Left ventricle myocardium inferior (tissue), 1 donor: Measurements from ENCODE around the gene MAML2. TPM values are rescaled to one million over a fixed set of nuclear protein-coding genes. Genes with fewer than 3 reads are reported as not detected.

ENCODE experiments used
- DNase-seq: peaks from one replicate; pipeline ENCODE4 v3.0.0-alpha.2; 2020
- H3K27ac ChIP-seq: fragments of 200-600 bp; replicated peaks from 2 replicates; pipeline ENCODE4 v1.8.0; 2021
- H3K27me3 ChIP-seq: fragments of 200-600 bp; 2 replicates; pipeline ENCODE4 v1.8.0; 2021; ENCODE audit warnings: low read depth
- H3K36me3 ChIP-seq: fragments of 200-600 bp; 2 replicates; pipeline ENCODE4 v1.8.0; 2021
- H3K4me1 ChIP-seq: fragments of 200-600 bp; 2 replicates; pipeline ENCODE4 v1.8.0; 2021
- H3K4me3 ChIP-seq: fragments of 200-600 bp; 2 replicates; pipeline ENCODE4 v1.8.0; 2021; ENCODE audit warnings: mild to moderate bottlenecking, moderate library complexity
- H3K9me3 ChIP-seq: fragments of 200-600 bp; replicated peaks from 2 replicates; pipeline ENCODE4 v1.8.0; 2021
- CTCF ChIP-seq: fragments of 200-600 bp; IDR thresholded peaks from 2 replicates; pipeline ENCODE4 v1.8.0; 2021; ENCODE audit warnings: antibody characterized with exemption, mild to moderate bottlenecking, borderline replicate concordance
- intact Hi-C: fragments of 100-400 bp; cut with micrococcal nuclease; formaldehyde crosslinking; loops from one replicate; pipeline ENCODE4 v1.11.0; 2022
- total RNA-seq: library from RNA; stranded (reverse); fragmentation: NEBNext Ultra II Directional; extraction: Animal tissue kit (Norgen Biotek cat#: 25700); gene quantifications from one replicate; pipeline ENCODE4 v1.2.1, GENCODE V29; 2021
- donor health status: DM: no; HTN: yes; CAD: no; lungs with severe emphysema.

Gene MAML2
- total RNA-seq, 1 donor from 2014 or later, result 4.5 TPM

GRCh38 chr11:96019810-96020747 is 322.9 kb downstream of the MAML2 start:
- H3K27me3 ChIP-seq, result no peaks in the 10 kb centered on the region
- intact Hi-C loops, result no loop called here
- no peak overlapping the region for H3K27ac ChIP-seq
- TF ChIP-seq CTCF, result no peak
- no peak overlapping the region for H3K4me3 ChIP-seq
- no peaks in the 10 kb centered on the region for H3K9me3 ChIP-seq
- DNase-seq, result no peak
- no peaks in the 10 kb centered on the region for H3K4me1 ChIP-seq
- no peaks in the 10 kb centered on the region for H3K36me3 ChIP-seq

- Histone ChIP-seq H3K27me3 (no peaks in the 10 kb centered on the region), H3K4me3 (no peak overlapping the region), H3K4me1 (no peaks in the 10 kb centered on the region), H3K36me3 (no peaks in the 10 kb centered on the region), H3K27ac (no peak overlapping the region), H3K9me3 (no peaks in the 10 kb centered on the region)
- DNase-seq, result no peak
- intact Hi-C loops, result no loop called here
- TF ChIP-seq CTCF, result no peak
Observed at GRCh38 chr11:96019281-96019680, 323.7 kb downstream of the MAML2 start.

- H3K27ac ChIP-seq, result no peak overlapping the region
- no peaks in the 10 kb centered on the region for H3K9me3 ChIP-seq
- no peak overlapping the region for H3K4me3 ChIP-seq
- no peak for DNase-seq
- no peaks in the 10 kb centered on the region for H3K36me3 ChIP-seq
- intact Hi-C loops, result no loop called here
- no peak for TF ChIP-seq CTCF
- no peaks in the 10 kb centered on the region for H3K27me3 ChIP-seq
- H3K4me1 ChIP-seq, result peaks cover 3% of the 10 kb centered on the region
Observed at GRCh38 chr11:96017856-96018255, 325.1 kb downstream of the MAML2 start.

GRCh38 chr11:96016978-96017502 is 326.0 kb downstream of the MAML2 start:
- no peak for DNase-seq
- Histone ChIP-seq H3K4me1 (peaks cover 11% of the 10 kb centered on the region), H3K27ac (no peak overlapping the region), H3K27me3 (no peaks in the 10 kb centered on the region), H3K4me3 (no peak overlapping the region), H3K36me3 (no peaks in the 10 kb centered on the region), H3K9me3 (no peaks in the 10 kb centered on the region)
- intact Hi-C loops, result no loop called here
- no peak for TF ChIP-seq CTCF

GRCh38 chr11:96015906-96016565 is 327.0 kb downstream of the MAML2 start:
- no peak for DNase-seq
- Histone ChIP-seq H3K27me3 (no peaks in the 10 kb centered on the region), H3K36me3 (no peaks in the 10 kb centered on the region), H3K27ac (no peak overlapping the region), H3K9me3 (no peaks in the 10 kb centered on the region), H3K4me3 (no peak overlapping the region), H3K4me1 (peaks cover 17% of the 10 kb centered on the region)
- no peak for TF ChIP-seq CTCF
- intact Hi-C loops, result no loop called here
